ENCODE measurements around the gene PSTPIP2. TPM values are rescaled to one million over a fixed set of nuclear protein-coding genes. Genes with fewer than 3 reads are reported as not detected.

The PSTPIP2 gene
- total and polyA plus RNA-seq, 2 of the 4 experiments (the other 2 are of a cell fraction), result 10.4 to 12.4 TPM

DNA sequence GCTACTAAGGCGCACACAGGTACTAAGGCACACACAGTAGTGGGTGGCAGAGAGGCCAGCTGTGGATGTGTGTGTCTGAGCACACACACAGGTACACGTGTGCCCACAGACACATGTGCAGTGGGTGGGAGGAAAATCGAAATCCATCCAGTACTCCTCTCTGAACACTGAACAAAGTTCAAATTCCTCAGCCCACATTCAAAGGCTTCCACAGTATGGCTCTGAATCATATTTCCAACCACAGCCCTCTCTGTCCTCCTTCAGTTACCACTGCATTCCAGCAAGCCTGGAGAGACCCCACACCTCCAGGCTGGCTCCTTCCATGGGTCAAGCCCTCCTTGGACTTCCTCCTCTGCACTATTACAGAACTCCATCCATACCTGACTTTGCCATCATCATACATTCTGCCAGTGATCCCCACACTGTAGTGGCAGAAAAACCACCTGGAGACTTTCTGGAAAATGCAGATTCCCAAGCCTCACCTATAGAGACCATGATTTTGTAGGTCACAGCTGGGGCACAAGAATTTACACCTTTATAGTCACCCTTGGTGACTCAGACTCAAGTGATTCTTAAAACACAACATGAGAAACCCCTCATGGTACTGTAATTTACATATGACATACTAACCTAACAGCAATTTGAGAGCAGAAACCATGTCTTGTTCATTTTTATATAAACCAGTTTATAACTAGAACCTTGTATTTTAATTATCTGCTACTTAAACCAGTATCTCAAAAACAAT is 136.3 kb downstream of the PSTPIP2 start:
- H3K9me1 ChIP-seq (ENCODE audit: insufficient read depth, low read length), result peaks cover 20% of the 10 kb centered on the region
- H4K8ac ChIP-seq (ENCODE audit: low read depth in 2 of 2, low read length in 2 of 2), result peak overlapping the region; percentile 17 to 78; a peak in 2 of 4 replicates
- ChIA-PET CTCF (no interaction called here), POLR2A (ENCODE audit: unreplicated experiment) (no interaction called here)
- in situ Hi-C loops (cut with MboI; ENCODE audit: low sequenced_read_pairs) (no loop called here), dilution Hi-C loops (cut with HindIII; ENCODE audit: low sequenced_read_pairs, unreplicated experiment) (no loop called here), intact Hi-C loops (cut with micrococcal nuclease) (no loop called here)
- H3K79me1 ChIP-seq (ENCODE audit: low read depth in 1 of 2, low read length in 2 of 2), result peaks cover 27 to 46% of the 10 kb centered on the region in 2 experiments
- H2BK20ac ChIP-seq (ENCODE audit: low read depth, low read length), result no peak overlapping the region; the same call in 1 of the 2 replicates
- H2AFZ ChIP-seq (replicated peaks; ENCODE audit: low read length, poor library complexity), result no peak overlapping the region
- peaks cover 10% of the 10 kb centered on the region for H3K4me1 ChIP-seq (ENCODE audit: control insufficient read depth, insufficient read depth, low read length)
- H3K4me3 ChIP-seq (ENCODE audit: insufficient read depth, low read depth, low read length), result no peak overlapping the region
- H2BK15ac ChIP-seq (ENCODE audit: low read depth, low read length), result no peak overlapping the region; the same call in 2 of the 3 replicates
- H2AK9ac ChIP-seq (replicated peaks; ENCODE audit: low read depth, low read length, poor library complexity), result no peak overlapping the region
- H2BK120ac ChIP-seq (ENCODE audit: low read depth, low read length), result peak overlapping the region; percentile 70
- no peak overlapping the region for H3K56ac ChIP-seq (ENCODE audit: extremely low read depth, insufficient read depth, low read length)
- ATAC-seq (ENCODE audit: low read depth) (peak; percentile 96), DNase-seq (peak; percentile 75)
- 0 out of 2 replicates have a peak overlapping the region, but pooled peaks have one; percentile 12 for H3K14ac ChIP-seq (replicated peaks; ENCODE audit: low read depth, low read length)
- H4K5ac ChIP-seq (ENCODE audit: low read depth, low read length), result peak overlapping the region; percentile 90; the same call in 1 of the 2 replicates
- TF ChIP-seq MXI1 (IDR thresholded peaks at IDR 0.05; ENCODE audit: borderline replicate concordance, low read depth, low read length) (peak; percentile 30; the same call in 1 of the 2 replicates), USF2 (IDR thresholded peaks at IDR 0.05; ENCODE audit: low read depth, low read length) (no peak), FOS (IDR thresholded peaks at IDR 0.05; ENCODE audit: low read depth, low read length) (0 out of 2 replicates have a peak, but pooled peaks have one; percentile 12), RAD21 (IDR thresholded peaks at IDR 0.05; ENCODE audit: low read length) (no peak), CHD1 (IDR thresholded peaks at IDR 0.05; ENCODE audit: low read depth, low read length) (no peak), BHLHE40 (IDR thresholded peaks at IDR 0.05; ENCODE audit: low read depth, low read length) (peak; percentile 29; the same call in 1 of the 2 replicates), RCOR1 (IDR thresholded peaks at IDR 0.05; ENCODE audit: insufficient replicate concordance, low read length) (no peak)
- no peaks in the 10 kb centered on the region for H3K27me3 ChIP-seq (ENCODE audit: control insufficient read depth, insufficient read depth, low read length)
- H3K36me3 ChIP-seq (ENCODE audit: control insufficient read depth, insufficient read depth, low read length), result peaks cover 42% of the 10 kb centered on the region
- peak overlapping the region; percentile 83 for H3K4ac ChIP-seq (ENCODE audit: low read depth, low read length)
- no peak overlapping the region for H3K9ac ChIP-seq (ENCODE audit: low read depth, low read length)
- 0 out of 2 replicates have a peak overlapping the region, but pooled peaks have one; percentile 42 for H3K23ac ChIP-seq (ENCODE audit: low read depth, low read length)
- peak overlapping the region; percentile 37; the same call in 1 of the 2 replicates for H3K4me2 ChIP-seq (ENCODE audit: low read depth, low read length)
- H3K18ac ChIP-seq (ENCODE audit: low read depth, low read length), result peak overlapping the region; percentile 96
- H2AK5ac ChIP-seq (ENCODE audit: low read depth, low read length), result peak overlapping the region; percentile 94
- no CpG with 5 or more reads among the region's 3 CpGs for WGBS, 2 experiments (ENCODE audit: extremely low coverage in 2 of 2, insufficient read length in 1 of 2)
- H3K27ac ChIP-seq (ENCODE audit: insufficient read depth, low read length), result peak overlapping the region; percentile 63
- peak overlapping the region; percentile 69 for H4K91ac ChIP-seq (ENCODE audit: insufficient read depth, low read depth, low read length)
- no TSS peak for BruUV-seq (replicated peaks)
- no peaks in the 10 kb centered on the region for H4K20me1 ChIP-seq (ENCODE audit: insufficient read depth, low read length)
- no peaks in the 10 kb centered on the region for H3K9me3 ChIP-seq (ENCODE audit: control insufficient read depth, insufficient read depth, low read length)
- peak overlapping the region; percentile 90 for H2BK5ac ChIP-seq (ENCODE audit: low read depth, low read length, poor library complexity, severe bottlenecking)

Small RNA genes within 50 kb of the gene (microRNA-seq; reads per million reads assigned to microRNA genes)
- gene RN7SKP26 (ENCODE audit: insufficient read depth, insufficient read length) (not detected), gene RNU6-1278P (ENCODE audit: insufficient read depth, insufficient read length) (not detected), gene RNY4P37 (ENCODE audit: insufficient read depth, insufficient read length) (not detected)

Small RNA genes within 50 kb of the gene (small RNA-seq; reads per million reads assigned to genes)
- gene RN7SKP26 (0 to 0.04 (median 0) reads per million in 5 experiments), gene RNU6-1278P (0 to 0.57 (median 0) reads per million in 5 experiments), gene RNY4P37 (0 to 0.60 (median 0) reads per million in 5 experiments)

Other genes starting within 250 kb of the PSTPIP2 start
- gene SIGLEC15, start 246.6 kb downstream of the PSTPIP2 start, total RNA-seq (2012; rRNA removed), result 0.83 and 1.1 TPM in 2 replicates
- 1.8 and 2.2 TPM in 2 replicates for gene SIGLEC15, start 246.6 kb downstream of the PSTPIP2 start, polyA plus RNA-seq (2012; rRNA removed)
- 104 and 114 TPM in 2 replicates for gene EPG5, start 104.9 kb downstream of the PSTPIP2 start, total RNA-seq (2012; rRNA removed)
- 35.1 and 37.3 TPM in 2 replicates for gene EPG5, start 104.9 kb downstream of the PSTPIP2 start, polyA plus RNA-seq (2012; rRNA removed)
- 1,085 and 1,283 TPM in 2 replicates for gene ATP5F1A, start 26.0 kb upstream of the PSTPIP2 start, total RNA-seq (2012; rRNA removed)
- gene ATP5F1A, start 26.0 kb upstream of the PSTPIP2 start, polyA plus RNA-seq (2012; rRNA removed), result 515 and 543 TPM in 2 replicates
- gene HAUS1, start 32.1 kb upstream of the PSTPIP2 start, total RNA-seq (2012; rRNA removed), result 25.3 and 32.2 TPM in 2 replicates
- 33.4 and 55.0 TPM in 2 replicates for gene HAUS1, start 32.1 kb upstream of the PSTPIP2 start, polyA plus RNA-seq (2012; rRNA removed)

All from IMR-90 (cell line).